DOHH2 (cell line): ENCODE results near the gene GNPNAT1.

ENCODE experiments used
- H3F3A ChIP-seq: fragments of 200-600 bp; sonication (generic), shearing (Covaris generic); 2 replicates; pipeline ENCODE4 v1.6.0; 2016; ENCODE audit warnings: antibody characterized with exemption, mild to moderate bottlenecking; ENCODE audit not compliant: control insufficient read depth, insufficient read depth
- H3K27ac ChIP-seq: fragments of 200-600 bp; sonication (generic); 2 replicates; pipeline ENCODE4 v1.5.1; 2014; ENCODE audit warnings: low read depth, mild to moderate bottlenecking, low read length, moderate library complexity
- H3K27me3 ChIP-seq: fragments of 200-600 bp; sonication (generic); 2 replicates; pipeline ENCODE4 v1.6.1; 2014; ENCODE audit warnings: mild to moderate bottlenecking, low read length, mixed read lengths; ENCODE audit not compliant: control insufficient read depth
- H3K36me3 ChIP-seq: fragments of 200-600 bp; sonication (generic); 2 replicates; pipeline ENCODE4 v1.6.1; 2014; ENCODE audit warnings: mild to moderate bottlenecking, low read length, moderate library complexity, mixed read lengths; ENCODE audit not compliant: control insufficient read depth
- H3K4me1 ChIP-seq: fragments of 200-600 bp; sonication (generic); 2 replicates; pipeline ENCODE4 v1.6.1; 2014; ENCODE audit warnings: mild to moderate bottlenecking, low read length, mixed read lengths; ENCODE audit not compliant: control insufficient read depth
- H3K4me2 ChIP-seq: fragments of 200-600 bp; sonication (generic); 2 replicates; pipeline ENCODE4 v1.6.0; 2014; ENCODE audit warnings: mild to moderate bottlenecking, low read length, moderate library complexity
- H3K4me3 ChIP-seq: fragments of 200-600 bp; sonication (generic); 2 replicates; pipeline ENCODE4 v1.5.1; 2014; ENCODE audit warnings: mild to moderate bottlenecking, low read length, mixed read lengths
- H3K79me2 ChIP-seq: fragments of 200-600 bp; sonication (generic); 2 replicates; pipeline ENCODE4 v1.6.1; 2014; ENCODE audit warnings: mild to moderate bottlenecking, low read length, mixed read lengths; ENCODE audit not compliant: control insufficient read depth
- H3K9me2 ChIP-seq: fragments of 200-600 bp; sonication (generic); replicated peaks from 2 replicates; pipeline ENCODE4 v1.6.1; 2014; ENCODE audit warnings: mild to moderate bottlenecking, low read length, mixed read lengths; ENCODE audit not compliant: control insufficient read depth
- H3K9me3 ChIP-seq: fragments of 200-600 bp; sonication (generic); 2 replicates; pipeline ENCODE4 v1.6.1; 2014; ENCODE audit warnings: antibody characterized with exemption, low read length, mixed read lengths; ENCODE audit not compliant: control insufficient read depth, insufficient read depth
- H4K20me1 ChIP-seq: fragments of 200-600 bp; sonication (generic); 2 replicates; pipeline ENCODE4 v1.6.0; 2014; ENCODE audit warnings: low read depth, mild to moderate bottlenecking, antibody characterized with exemption, low read length, moderate library complexity; ENCODE audit not compliant: control insufficient read depth, insufficient read depth
- EZH2phosphoT487 ChIP-seq: fragments of 200-600 bp; sonication (generic); IDR thresholded peaks from 2 replicates; pipeline ENCODE4 v1.6.1; 2017; ENCODE audit warnings: borderline replicate concordance, mild to moderate bottlenecking, antibody characterized with exemption, low read length, moderate library complexity, mixed read lengths
- TF ChIP-seq, protein P1 (sequence below): fragments of 200-600 bp; sonication (generic); IDR thresholded peaks from one replicate; pipeline ENCODE4 v1.5.1; 2014; ENCODE audit warnings: antibody characterized with exemption, mild to moderate bottlenecking, low read depth, low read length; ENCODE audit not compliant: poor library complexity, severe bottlenecking

Gene GNPNAT1

GRCh38 chr14:52740751-52741150 lies 50.7 kb downstream of the GNPNAT1 start:
- Histone ChIP-seq H3F3A (peaks cover 12% of the 10 kb centered on the region), H3K27me3 (no peaks in the 10 kb centered on the region), H3K4me1 (peaks cover 24% of the 10 kb centered on the region), H4K20me1 (no peaks in the 10 kb centered on the region), H3K4me3 (no peak overlapping the region), H3K4me2 (no peak overlapping the region; the same call in 1 of the 2 replicates), H3K9me3 (no peaks in the 10 kb centered on the region), H3K36me3 (0 out of 2 replicates have a peak, but pooled peaks cover 3% of the 10 kb centered on the region), H3K27ac (no peak overlapping the region), H3K79me2 (peaks cover 79% of the 10 kb centered on the region), H3K9me2 (no peaks in the 10 kb centered on the region)
- TF ChIP-seq EZH2phosphoT487 = no peak
- TF ChIP-seq, protein P1, sequence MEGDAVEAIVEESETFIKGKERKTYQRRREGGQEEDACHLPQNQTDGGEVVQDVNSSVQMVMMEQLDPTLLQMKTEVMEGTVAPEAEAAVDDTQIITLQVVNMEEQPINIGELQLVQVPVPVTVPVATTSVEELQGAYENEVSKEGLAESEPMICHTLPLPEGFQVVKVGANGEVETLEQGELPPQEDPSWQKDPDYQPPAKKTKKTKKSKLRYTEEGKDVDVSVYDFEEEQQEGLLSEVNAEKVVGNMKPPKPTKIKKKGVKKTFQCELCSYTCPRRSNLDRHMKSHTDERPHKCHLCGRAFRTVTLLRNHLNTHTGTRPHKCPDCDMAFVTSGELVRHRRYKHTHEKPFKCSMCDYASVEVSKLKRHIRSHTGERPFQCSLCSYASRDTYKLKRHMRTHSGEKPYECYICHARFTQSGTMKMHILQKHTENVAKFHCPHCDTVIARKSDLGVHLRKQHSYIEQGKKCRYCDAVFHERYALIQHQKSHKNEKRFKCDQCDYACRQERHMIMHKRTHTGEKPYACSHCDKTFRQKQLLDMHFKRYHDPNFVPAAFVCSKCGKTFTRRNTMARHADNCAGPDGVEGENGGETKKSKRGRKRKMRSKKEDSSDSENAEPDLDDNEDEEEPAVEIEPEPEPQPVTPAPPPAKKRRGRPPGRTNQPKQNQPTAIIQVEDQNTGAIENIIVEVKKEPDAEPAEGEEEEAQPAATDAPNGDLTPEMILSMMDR = no peak

- Histone ChIP-seq H3K4me1 (peaks cover 24% of the 10 kb centered on the region), H4K20me1 (no peaks in the 10 kb centered on the region), H3K27me3 (no peaks in the 10 kb centered on the region), H3K79me2 (peaks cover 82% of the 10 kb centered on the region), H3K27ac (no peak overlapping the region), H3K4me2 (no peak overlapping the region), H3K36me3 (peaks cover 10% of the 10 kb centered on the region), H3K4me3 (no peak overlapping the region), H3K9me2 (no peaks in the 10 kb centered on the region), H3F3A (peaks cover 18% of the 10 kb centered on the region), H3K9me3 (no peaks in the 10 kb centered on the region)
- TF ChIP-seq, protein P1 = no peak
- TF ChIP-seq EZH2phosphoT487 = no peak
These were observed 53.0 kb downstream of the GNPNAT1 start for GRCh38 chr14:52738409-52738808.

GRCh38 chr14:52735921-52736489 lies 55.4 kb downstream of the GNPNAT1 start:
- Histone ChIP-seq H3K27ac (no peak overlapping the region), H3K4me1 (peaks cover 14% of the 10 kb centered on the region), H3F3A (peaks cover 12% of the 10 kb centered on the region), H3K27me3 (no peaks in the 10 kb centered on the region), H3K9me3 (no peaks in the 10 kb centered on the region), H3K4me2 (no peak overlapping the region), H3K36me3 (peaks cover 17% of the 10 kb centered on the region), H3K9me2 (no peaks in the 10 kb centered on the region), H4K20me1 (no peaks in the 10 kb centered on the region), H3K4me3 (no peak overlapping the region), H3K79me2 (peaks cover 81% of the 10 kb centered on the region)
- TF ChIP-seq, protein P1 = no peak
- TF ChIP-seq EZH2phosphoT487 = no peak

- Histone ChIP-seq H3K79me2 (peaks cover 72% of the 10 kb centered on the region), H3K4me3 (no peak overlapping the region), H4K20me1 (no peaks in the 10 kb centered on the region), H3K4me1 (peaks cover 12% of the 10 kb centered on the region), H3K27ac (no peak overlapping the region), H3K4me2 (no peak overlapping the region), H3K27me3 (no peaks in the 10 kb centered on the region), H3K9me3 (no peaks in the 10 kb centered on the region), H3F3A (0 out of 2 replicates have a peak, but pooled peaks cover 5% of the 10 kb centered on the region), H3K36me3 (peaks cover 20% of the 10 kb centered on the region), H3K9me2 (no peaks in the 10 kb centered on the region)
- no peak for TF ChIP-seq EZH2phosphoT487
- TF ChIP-seq, protein P1 = no peak
These were observed 57.6 kb downstream of the GNPNAT1 start for GRCh38 chr14:52733824-52734223.
